ENCODE results near the gene SLC38A6. TPM values are rescaled to one million over a fixed set of nuclear protein-coding genes. Genes with fewer than 3 reads are reported as not detected.

The SLC38A6 gene
- total RNA-seq, 6 experiments from 2014 or later: 3.5 to 6.8 (median 5.9) TPM

DNA sequence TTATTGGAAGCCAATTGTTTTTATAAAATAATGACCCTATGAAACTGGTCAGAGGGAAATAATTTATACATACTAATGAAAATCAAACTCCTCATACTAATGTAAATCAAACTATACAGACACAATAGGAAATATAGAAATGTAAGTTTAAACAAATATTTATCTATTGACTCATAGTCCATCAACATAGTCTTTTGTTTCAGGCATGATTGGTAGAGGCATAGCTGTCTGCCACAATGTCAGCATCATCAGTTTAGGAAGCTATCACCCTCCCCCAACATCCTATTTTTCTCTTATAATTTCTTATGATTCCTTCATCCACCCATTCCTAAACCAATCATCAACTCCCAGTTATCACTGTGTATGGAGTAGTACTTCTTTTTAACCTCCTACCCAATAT, 117.7 kb downstream of the SLC38A6 start:
- H3K27ac ChIP-seq: no peak overlapping the region
- no peaks in the 10 kb centered on the region for H3K36me3 ChIP-seq
- H3K9me3 ChIP-seq: no peaks in the 10 kb centered on the region
- ATAC-seq (no peak), DNase-seq (no peak)
- no peak for TF ChIP-seq POLR2A (IDR thresholded peaks at IDR 0.05)
- TF ChIP-seq, protein P1, sequence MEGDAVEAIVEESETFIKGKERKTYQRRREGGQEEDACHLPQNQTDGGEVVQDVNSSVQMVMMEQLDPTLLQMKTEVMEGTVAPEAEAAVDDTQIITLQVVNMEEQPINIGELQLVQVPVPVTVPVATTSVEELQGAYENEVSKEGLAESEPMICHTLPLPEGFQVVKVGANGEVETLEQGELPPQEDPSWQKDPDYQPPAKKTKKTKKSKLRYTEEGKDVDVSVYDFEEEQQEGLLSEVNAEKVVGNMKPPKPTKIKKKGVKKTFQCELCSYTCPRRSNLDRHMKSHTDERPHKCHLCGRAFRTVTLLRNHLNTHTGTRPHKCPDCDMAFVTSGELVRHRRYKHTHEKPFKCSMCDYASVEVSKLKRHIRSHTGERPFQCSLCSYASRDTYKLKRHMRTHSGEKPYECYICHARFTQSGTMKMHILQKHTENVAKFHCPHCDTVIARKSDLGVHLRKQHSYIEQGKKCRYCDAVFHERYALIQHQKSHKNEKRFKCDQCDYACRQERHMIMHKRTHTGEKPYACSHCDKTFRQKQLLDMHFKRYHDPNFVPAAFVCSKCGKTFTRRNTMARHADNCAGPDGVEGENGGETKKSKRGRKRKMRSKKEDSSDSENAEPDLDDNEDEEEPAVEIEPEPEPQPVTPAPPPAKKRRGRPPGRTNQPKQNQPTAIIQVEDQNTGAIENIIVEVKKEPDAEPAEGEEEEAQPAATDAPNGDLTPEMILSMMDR (IDR thresholded peaks at IDR 0.05): no peak
- H3K4me1 ChIP-seq: peaks cover 0 to 20% (median 5%) of the 10 kb centered on the region in 4 donors
- intact Hi-C loops (cut with DNase I): no loop called here
- no peaks in the 10 kb centered on the region for H3K27me3 ChIP-seq
- H3K4me3 ChIP-seq: no peak overlapping the region

DNA sequence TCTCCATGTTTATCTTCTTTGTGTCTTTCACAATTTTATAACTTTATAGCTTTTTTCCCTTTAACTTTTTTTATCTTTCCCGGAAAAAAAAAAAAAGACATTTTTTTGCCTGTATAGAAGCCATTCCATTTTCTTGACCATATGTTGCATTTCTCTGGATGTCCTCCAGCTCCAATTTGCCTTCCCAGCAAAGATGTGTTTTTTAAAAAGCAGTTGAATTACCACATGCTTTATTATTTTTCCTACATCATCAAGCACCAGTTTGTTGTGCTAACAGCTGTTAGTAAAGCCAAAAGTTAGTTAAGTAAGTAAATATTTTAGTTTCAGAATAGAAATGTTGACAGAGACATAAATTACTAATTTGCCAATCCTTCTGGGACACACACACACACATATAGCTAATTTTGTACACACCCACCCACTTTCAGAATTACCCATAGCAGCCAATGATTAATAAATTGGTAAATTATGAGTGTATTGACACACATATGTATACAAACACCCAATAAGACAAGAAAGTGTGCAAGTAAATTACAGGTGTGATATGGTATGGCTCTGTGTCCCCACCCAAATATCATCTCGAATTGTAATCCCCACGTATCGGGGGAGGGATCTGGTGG, 118.3 kb downstream of the SLC38A6 start:
- H3K9me3 ChIP-seq: no peaks in the 10 kb centered on the region
- no peak overlapping the region for H3K4me3 ChIP-seq
- WGBS (ENCODE audit: insufficient coverage, low coverage, low lambda C conversion rate, missing lambda C conversion rate): 61% methylated on average over 4 of the region's 4 CpGs
- no peak for ATAC-seq
- no peak overlapping the region for H3K27ac ChIP-seq
- H3K36me3 ChIP-seq: no peaks in the 10 kb centered on the region
- no peak for TF ChIP-seq POLR2A (IDR thresholded peaks at IDR 0.05)
- TF ChIP-seq, protein P1 (IDR thresholded peaks at IDR 0.05): no peak
- intact Hi-C loops (cut with DNase I): no loop called here
- H3K27me3 ChIP-seq: no peaks in the 10 kb centered on the region
- H3K4me1 ChIP-seq: peaks cover 0 to 24% (median 5%) of the 10 kb centered on the region in 4 donors
- DNase-seq: no peak

GRCh38 chr14:61101803-61102548, 120.9 kb downstream of the SLC38A6 start:
- intact Hi-C loops (cut with DNase I): no loop called here
- whole genome bisulfite sequencing (ENCODE audit: insufficient coverage, low coverage, low lambda C conversion rate, missing lambda C conversion rate): 19% methylated on average over 4 of the region's 4 CpGs
- Histone ChIP-seq H3K27ac (peak overlapping the region in 2 of 3 donors; percentile 51 to 53), H3K4me1 (peaks cover 0 to 24% (median 5%) of the 10 kb centered on the region in 4 donors), H3K27me3 (no peaks in the 10 kb centered on the region), H3K36me3 (no peaks in the 10 kb centered on the region), H3K9me3 (no peaks in the 10 kb centered on the region), H3K4me3 (no peak overlapping the region)
- DNase-seq (no peak), ATAC-seq (peak in 3 of 4 donors; percentile 2 to 42 (median 21))
- TF ChIP-seq POLR2A (IDR thresholded peaks at IDR 0.05): no peak
- TF ChIP-seq, protein P1 (IDR thresholded peaks at IDR 0.05): no peak

Small RNA genes lying within 50 kb of the gene (small RNA-seq; reads per million reads assigned to genes)
- 0 reads per million in 2 experiments for gene RNU6-398P

Other genes with a start within 250 kb of the SLC38A6 start
- 10 to 100 TPM; 10.5 to 15.2 (median 12.3) TPM for gene MNAT1, start 246.5 kb upstream of the SLC38A6 start, total RNA-seq
- 1 to 10 TPM; 4.3 to 7.6 (median 5.5) TPM for gene TRMT5, start 166 bp upstream of the SLC38A6 start, total RNA-seq

All from right lobe of liver (tissue), 6 donors.